Pancreas (tissue), 10 donors: ENCODE results near the gene TIE1. TPM values are rescaled to one million over a fixed set of nuclear protein-coding genes. Genes with fewer than 3 reads are reported as not detected.

ENCODE experiments used
- ATAC-seq, 4 donors: fragments of 200-7000 bp; cut with Tn5 transposase; one replicate each; pipeline versions ENCODE4 v1.8.0 to v1.9.1; 2020; ENCODE audit warnings: mild to moderate bottlenecking in 4 of 4, moderate library complexity in 4 of 4
- DNase-seq, 6 donors: peaks; one replicate each; pipeline ENCODE4 v3.0.0-alpha.2; 2020
- FAIRE-seq: peaks from 2 replicates; lab custom pipeline; 2012; peaks lifted over from hg19 to GRCh38; lab: Jason Lieb, UNC
- H3K27ac ChIP-seq, 4 donors: fragments of 200-600 bp; sonication (generic); 1 replicate in 3 of 4; 2 replicates in 1 of 4; pipeline versions ENCODE4 v1.5.0 to v1.8.0; 2020
- H3K27me3 ChIP-seq, 4 donors: fragments of 200-600 bp; one replicate each; pipeline ENCODE4 v1.8.0; 2021
- H3K36me3 ChIP-seq, 3 donors: fragments of 200-600 bp; sonication (generic) in 1 of 3; one replicate each; pipeline versions ENCODE4 v1.5.0 to v1.8.0; 2020 to 2021
- H3K4me1 ChIP-seq, 3 donors: fragments of 200-600 bp; one replicate each; pipeline ENCODE4 v1.8.0; 2021
- H3K4me3 ChIP-seq, 4 donors: fragments of 200-600 bp; sonication (generic) in 2 of 4; one replicate each; pipeline versions ENCODE4 v1.5.0 to v1.8.0; 2020 to 2021
- H3K9me3 ChIP-seq, 4 donors: fragments of 200-600 bp; one replicate each; pipeline ENCODE4 v1.8.0; 2021
- CTCF ChIP-seq, 4 donors: fragments of 200-600 bp; sonication (generic) in 3 of 4; IDR thresholded peaks; one replicate each; pipeline versions ENCODE4 v1.5.0 to v1.8.0; 2021; ENCODE audit warnings: antibody characterized with exemption in 4 of 4
- WGBS, 2 donors: extraction: QIAGEN DNeasy Blood & Tissue Kit; methylation state at CpG; one replicate each; pipeline ENCODE4 v1.1.7; 2013; 5-methylcytosine and 5-hydroxymethylcytosine counted together
- intact Hi-C, 3 donors: fragments of 100-400 bp; cut with DNase I; formaldehyde crosslinking; loops; one replicate each; pipeline versions ENCODE4 v1.11.1 to v1.14.2; 2022
- polyA plus RNA-seq, 2 donors: library from polyadenylated mRNA; stranded (reverse); fragments of 200-250 nt; gene quantifications; one replicate each; pipeline ENCODE4 v1.2.3, GENCODE V29; 2013
- total RNA-seq, 6 donors: library from RNA; stranded (reverse); fragmentation: NEBNext Ultra II Directional in 4 of 6; extraction: Animal tissue kit (Norgen Biotek cat#: 25700) in 4 of 6; gene quantifications; one replicate each; pipeline versions ENCODE4 v1.2.1 to v1.2.4, GENCODE V29; 2021 to 2023
- donor health status: healthy with polysubstance abuse.
- donor health status: DM: no; HTN: no; CAD: no; lungs with moderate emphysema.
- donor health status: DM: no; HTN: no; CAD: no.
- donor health status: control.
- donor health status: control.
- donor health status: Bipolar disorder and iron deficiency.
- donor health status: DM: yes; HTN: yes; CAD: no.
- donor health status: DM: no; HTN: no; CAD: no.
- donor health status: DM: no; HTN: no; CAD: no.
- donor health status: DM: yes; HTN: yes; CAD: no.

Gene TIE1
- total and polyA plus RNA-seq, 8 donors: 2.1 to 8.3 (median 4.4) TPM

GRCh38 chr1:43293176-43293575 is 7.6 kb upstream of the TIE1 start:
- FAIRE-seq (no peak), ATAC-seq (no peak), DNase-seq (peak in 1 of 6 donors; percentile 6)
- no peak for TF ChIP-seq CTCF (IDR thresholded peaks at IDR 0.05)
- Histone ChIP-seq H3K27ac (no peak overlapping the region), H3K9me3 (no peaks in the 10 kb centered on the region), H3K4me3 (no peak overlapping the region), H3K27me3 (no peaks in the 10 kb centered on the region), H3K36me3 (no peaks in the 10 kb centered on the region), H3K4me1 (peaks cover 10 to 15% (median 12%) of the 10 kb centered on the region in 3 donors)
- intact Hi-C loops: no loop called here
- WGBS, 2 donors: 84 to 85% methylated on average over 2 of the region's 2 CpGs

- Histone ChIP-seq H3K9me3 (no peaks in the 10 kb centered on the region), H3K36me3 (no peaks in the 10 kb centered on the region), H3K27me3 (no peaks in the 10 kb centered on the region), H3K4me1 (peaks cover 10 to 15% (median 12%) of the 10 kb centered on the region in 3 donors), H3K27ac (no peak overlapping the region), H3K4me3 (no peak overlapping the region)
- intact Hi-C loops: no loop called here
- ATAC-seq: no peak
- DNase-seq: peak in 1 of 6 donors; percentile 17
- 88 to 90% methylated on average over 7 of the region's 7 CpGs for WGBS, 2 donors
- no peak for FAIRE-seq
- TF ChIP-seq CTCF (IDR thresholded peaks at IDR 0.05): no peak
Measured at GRCh38 chr1:43293896-43294760, 6.7 kb upstream of the TIE1 start.

GRCh38 chr1:43294761-43295160 is 6.0 kb upstream of the TIE1 start:
- Histone ChIP-seq H3K36me3 (no peaks in the 10 kb centered on the region), H3K27ac (peak overlapping the region in 3 of 4 donors; percentile 9 to 85 (median 74)), H3K27me3 (no peaks in the 10 kb centered on the region), H3K4me1 (peaks cover 10 to 15% (median 12%) of the 10 kb centered on the region in 3 donors), H3K9me3 (no peaks in the 10 kb centered on the region), H3K4me3 (no peak overlapping the region)
- DNase-seq (no peak), ATAC-seq (no peak), FAIRE-seq (no peak)
- 90 to 92% methylated on average over 8 of the region's 8 CpGs for WGBS, 2 donors
- intact Hi-C loops: no loop called here
- no peak for TF ChIP-seq CTCF (IDR thresholded peaks at IDR 0.05)

- ATAC-seq: no peak
- WGBS, 2 donors: 60% methylated on average over 1 of the region's 1 CpG
- no peak for TF ChIP-seq CTCF (IDR thresholded peaks at IDR 0.05)
- H3K27ac ChIP-seq: peak overlapping the region in 2 of 4 donors; percentile 15 to 42
- H3K36me3 ChIP-seq: no peaks in the 10 kb centered on the region
- DNase-seq: no peak
- no peak overlapping the region for H3K4me3 ChIP-seq
- H3K9me3 ChIP-seq: no peaks in the 10 kb centered on the region
- FAIRE-seq: no peak
- intact Hi-C loops: no loop called here
- H3K4me1 ChIP-seq: peaks cover 10 to 15% (median 12%) of the 10 kb centered on the region in 3 donors
- H3K27me3 ChIP-seq: no peaks in the 10 kb centered on the region
Measured at GRCh38 chr1:43296207-43296606, 4.6 kb upstream of the TIE1 start.

- DNase-seq (no peak), ATAC-seq (no peak), FAIRE-seq (no peak)
- no peak overlapping the region for H3K4me3 ChIP-seq
- no peak overlapping the region for H3K27ac ChIP-seq
- no peak for TF ChIP-seq CTCF (IDR thresholded peaks at IDR 0.05)
- intact Hi-C loops: no loop called here
- H3K9me3 ChIP-seq: no peaks in the 10 kb centered on the region
- 88 to 95% methylated on average over 1 of the region's 1 CpG for WGBS, 2 donors
- no peaks in the 10 kb centered on the region for H3K36me3 ChIP-seq
- H3K27me3 ChIP-seq: no peaks in the 10 kb centered on the region
- peaks cover 12 to 15% (median 14%) of the 10 kb centered on the region in 3 donors for H3K4me1 ChIP-seq
Measured at GRCh38 chr1:43298055-43298454, 2.7 kb upstream of the TIE1 start.
